GM12864 (cell line): ENCODE measurements around the gene CACNA1C.

Experiments used
- DNase-seq: peaks from one replicate; pipeline ENCODE4 v3.0.0-alpha.2; 2011; ENCODE audit warnings: low read depth
- H3K4me3 ChIP-seq: 2 replicates; pipeline ENCODE4 v1.5.1; 2011; ENCODE audit warnings: mild to moderate bottlenecking, low read depth, low read length, control low read depth
- CTCF ChIP-seq: IDR thresholded peaks from 2 replicates; pipeline ENCODE4 v1.5.1; 2011; ENCODE audit warnings: low read depth, mild to moderate bottlenecking, moderate library complexity, low read length, control low read depth, inconsistent platforms; ENCODE audit errors: missing control alignments

Gene CACNA1C

GRCh38 chr12:2460051-2460670 is 407.4 kb downstream of the CACNA1C start:
- TF ChIP-seq CTCF, result no peak
- H3K4me3 ChIP-seq, result no peak overlapping the region
- DNase-seq, result no peak

GRCh38 chr12:2461046-2461445 is 408.3 kb downstream of the CACNA1C start:
- H3K4me3 ChIP-seq, result no peak overlapping the region
- no peak for TF ChIP-seq CTCF
- DNase-seq, result no peak

GRCh38 chr12:2461645-2462044 is 408.9 kb downstream of the CACNA1C start:
- DNase-seq, result no peak
- TF ChIP-seq CTCF, result no peak
- no peak overlapping the region for H3K4me3 ChIP-seq

GRCh38 chr12:2462087-2462486 is 409.3 kb downstream of the CACNA1C start:
- no peak for DNase-seq
- TF ChIP-seq CTCF, result no peak
- H3K4me3 ChIP-seq, result no peak overlapping the region

GRCh38 chr12:2463719-2464118 is 410.9 kb downstream of the CACNA1C start:
- no peak for TF ChIP-seq CTCF
- no peak for DNase-seq
- H3K4me3 ChIP-seq, result no peak overlapping the region

GRCh38 chr12:2465681-2466080 is 412.9 kb downstream of the CACNA1C start:
- DNase-seq, result no peak
- TF ChIP-seq CTCF, result no peak
- no peak overlapping the region for H3K4me3 ChIP-seq

GRCh38 chr12:2466211-2466610 is 413.4 kb downstream of the CACNA1C start:
- DNase-seq, result no peak
- TF ChIP-seq CTCF, result no peak
- no peak overlapping the region for H3K4me3 ChIP-seq
